SK-MEL-5 (cell line): ENCODE measurements around the gene PWWP2B. TPM values are rescaled to one million over a fixed set of nuclear protein-coding genes. Genes with fewer than 3 reads are reported as not detected.

Experiments
- DNase-seq: peaks from one replicate; pipeline ENCODE4 v3.0.0-alpha.2; 2016; ENCODE audit warnings: low read depth, low spot score
- in situ Hi-C: cut with HindIII; loops from 2 replicates; pipeline ENCODE4 v1.10.0; 2016; ENCODE audit warnings: low sequenced_read_pairs, high pct_unique_total_duplicates, low pct_unique_long_range_greater_than_20kb
- total RNA-seq: library from RNA; depleted of rRNA; stranded (reverse); fragments of >200 nt; shearing (Covaris generic); gene quantifications from 2 replicates; pipeline ENCODE4 v1.2.3, GENCODE V29; 2014; rRNA removed

The PWWP2B gene
- total RNA-seq, 1 experiment from 2014 or later, result 6.4 TPM

DNA sequence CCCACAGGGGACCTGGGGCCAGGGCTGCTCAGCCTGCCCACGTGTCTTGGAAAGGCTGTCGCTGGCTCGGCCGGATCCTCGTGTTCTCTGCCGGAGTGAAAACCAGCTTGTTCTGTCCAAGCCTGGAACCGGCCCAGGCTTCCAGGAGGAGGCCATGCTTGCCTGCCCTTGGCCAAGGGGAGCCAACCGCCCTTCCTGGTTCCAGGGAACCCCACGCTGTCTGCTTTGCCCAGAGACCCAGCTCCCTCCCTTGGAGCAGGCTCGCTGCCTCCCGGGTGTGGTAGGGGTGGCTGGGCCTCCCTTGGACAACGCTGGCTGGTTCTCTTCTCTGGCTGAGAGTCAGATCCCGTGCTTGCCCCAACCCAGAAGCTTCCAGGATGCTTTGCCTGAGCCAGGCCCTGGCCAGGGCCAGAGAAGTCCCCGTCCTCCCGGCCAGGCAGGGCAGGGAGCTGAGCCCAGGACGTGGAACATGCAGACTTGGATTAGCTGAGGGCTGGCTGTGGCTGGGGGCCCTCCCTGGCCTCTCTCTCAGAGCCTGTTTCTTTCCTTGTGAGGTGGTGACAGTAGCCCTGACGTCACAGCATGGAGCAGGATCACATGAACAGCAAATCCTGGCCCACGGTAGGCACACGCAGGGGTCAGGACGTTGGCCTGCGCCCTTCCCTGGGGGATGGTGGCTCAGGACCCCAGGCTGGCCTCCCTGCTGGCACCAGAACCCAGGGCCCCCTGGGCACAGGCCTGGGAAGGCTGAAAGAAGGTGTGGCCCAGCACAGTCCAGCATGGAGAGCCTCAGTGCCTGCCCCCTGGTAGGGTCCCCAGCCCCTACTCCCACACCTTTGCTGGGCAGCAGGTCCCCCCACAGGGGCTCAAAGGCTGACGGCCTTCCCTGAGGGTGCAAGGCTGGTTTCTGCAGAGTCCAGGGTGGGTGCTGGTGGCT, 67.5 kb downstream of the PWWP2B start:
- no peak for DNase-seq
- in situ Hi-C loops, result no loop called here

DNA sequence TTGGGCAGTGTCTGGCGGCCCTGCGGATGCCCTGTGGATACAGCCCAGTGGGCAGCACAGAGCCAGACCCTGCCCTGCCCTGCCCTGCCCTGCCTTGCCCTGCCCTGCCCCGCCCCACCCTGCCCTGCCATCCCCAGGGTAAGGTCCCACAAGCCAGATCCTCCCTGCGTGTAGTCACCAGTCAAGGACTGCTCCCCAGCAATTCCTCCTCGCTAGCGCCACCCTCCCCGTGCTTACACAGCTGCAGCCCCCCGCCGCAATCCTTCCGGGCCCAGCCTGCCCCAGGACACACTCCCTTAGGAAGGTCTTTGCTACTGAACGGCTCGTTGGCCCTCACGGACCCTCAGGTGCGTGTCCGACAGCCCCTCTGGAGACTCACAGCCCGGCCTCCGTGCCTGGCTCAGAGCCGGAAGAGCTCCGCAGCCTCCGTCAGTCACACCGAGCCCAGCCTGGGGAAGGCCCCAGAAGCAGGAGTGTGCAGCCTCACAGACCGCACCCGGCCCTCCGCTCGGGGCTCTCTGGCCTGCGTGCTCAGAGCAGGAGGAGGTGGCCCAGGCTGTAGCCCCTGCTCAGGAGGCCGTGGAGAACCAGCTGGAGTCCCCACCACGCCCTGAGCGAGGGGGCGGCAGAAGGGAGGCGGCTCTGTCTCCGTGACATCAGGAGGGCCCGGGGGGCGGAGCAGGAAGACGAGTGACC, 68.3 kb downstream of the PWWP2B start:
- in situ Hi-C loops, result no loop called here
- DNase-seq, result no peak

DNA sequence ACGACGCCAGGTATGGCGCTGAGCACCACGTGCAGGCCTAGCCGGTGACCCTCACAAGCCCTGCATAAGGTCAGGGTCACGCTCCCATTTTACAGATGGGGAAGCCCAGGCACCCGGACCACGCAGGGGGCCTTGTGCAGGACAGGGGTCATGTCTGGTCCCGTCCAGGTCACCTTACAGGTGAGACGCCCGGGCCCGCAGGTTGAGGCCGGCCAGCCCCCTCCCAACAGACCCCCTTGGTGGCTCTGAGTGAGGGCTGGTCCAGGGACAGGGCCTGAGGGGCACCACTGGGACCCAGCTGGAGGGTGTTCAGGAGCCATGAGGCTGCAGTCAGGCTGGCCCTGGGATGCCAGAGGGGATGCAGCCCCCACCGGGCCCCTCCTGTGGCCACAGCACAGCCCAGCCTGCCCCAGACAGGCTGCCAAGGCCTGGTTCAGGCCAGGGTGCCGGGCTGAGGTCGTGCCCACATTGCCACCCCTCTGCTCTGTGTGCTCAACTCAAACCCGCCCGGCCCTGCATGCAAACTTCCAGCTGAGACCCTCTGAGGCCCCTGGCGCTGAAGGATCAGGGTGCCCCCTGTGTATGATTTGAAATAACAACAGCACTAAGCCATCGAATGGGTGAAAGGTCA, 69.0 kb downstream of the PWWP2B start:
- in situ Hi-C loops, result no loop called here

DNA sequence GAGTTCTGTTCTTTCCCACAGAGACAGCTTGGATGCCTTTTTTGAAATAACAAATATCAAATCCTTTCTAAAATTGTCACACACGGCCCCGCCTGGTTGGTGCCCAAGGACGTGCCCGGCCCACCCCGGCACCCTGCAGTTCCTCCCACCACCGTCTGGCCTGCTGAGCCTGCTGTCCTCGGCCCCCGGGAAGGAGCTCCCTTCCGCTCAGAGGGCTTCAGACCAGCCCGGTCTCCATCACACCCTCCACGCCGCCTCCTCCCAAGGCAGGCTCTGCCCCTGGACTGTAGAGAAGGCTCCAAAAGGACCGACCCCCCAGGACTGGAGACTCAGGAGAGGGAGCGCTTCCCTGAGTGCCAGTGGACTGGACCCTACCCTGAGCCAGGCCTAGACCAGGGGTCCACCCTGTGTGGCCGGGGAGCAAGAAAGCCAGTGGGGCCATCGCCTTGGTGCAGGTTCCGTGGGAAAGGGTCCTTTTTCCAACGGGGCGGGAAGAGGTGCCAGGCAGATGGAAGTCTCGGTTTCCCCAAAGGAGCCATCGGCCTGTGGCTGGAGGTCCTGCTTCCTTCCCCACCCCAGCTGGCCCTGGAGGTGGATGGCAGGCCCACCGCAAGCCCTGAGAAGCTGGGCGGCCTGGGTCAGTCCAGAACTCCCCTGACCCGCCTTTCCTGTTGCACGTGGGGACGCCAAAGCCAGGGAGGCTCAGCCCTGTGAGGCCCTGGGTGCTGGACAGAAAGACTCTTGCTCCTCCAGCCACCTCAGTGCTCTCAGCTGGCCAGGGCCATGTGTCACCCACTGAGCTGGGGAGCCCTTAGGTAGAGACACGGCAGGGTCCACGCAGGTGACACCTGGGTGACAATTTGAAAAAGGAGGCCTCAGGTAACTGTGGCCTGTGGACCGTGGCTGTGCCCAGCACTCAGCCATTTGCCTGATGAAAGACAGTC, 69.8 kb downstream of the PWWP2B start:
- no peak for DNase-seq
- in situ Hi-C loops, result no loop called here

More for the DNA sequence above, 69.0 kb downstream of the PWWP2B start:
- DNase-seq, result no peak

Other genes with a start within 250 kb of the PWWP2B start
- 2.5 and 2.7 TPM in 2 replicates for gene DPYSL4, start 210.3 kb upstream of the PWWP2B start, total RNA-seq
- gene STK32C, start 89.2 kb upstream of the PWWP2B start, total RNA-seq, result 6.6 and 7.6 TPM in 2 replicates
- gene LRRC27, start 65.0 kb upstream of the PWWP2B start, total RNA-seq, result 2.0 and 5.1 TPM in 2 replicates
- 11.1 and 12.8 TPM in 2 replicates for gene INPP5A, start 140.6 kb downstream of the PWWP2B start, total RNA-seq